LNCAP (cell line): ENCODE measurements around the gene ZDHHC12.

ENCODE experiments used
- TF ChIP-seq, protein P1 (sequence below): fragments of 450-650 bp; IDR thresholded peaks from 2 replicates; pipeline ENCODE4 v1.5.1; 2017; ENCODE audit warnings: mild to moderate bottlenecking

ZDHHC12 gene

DNA sequence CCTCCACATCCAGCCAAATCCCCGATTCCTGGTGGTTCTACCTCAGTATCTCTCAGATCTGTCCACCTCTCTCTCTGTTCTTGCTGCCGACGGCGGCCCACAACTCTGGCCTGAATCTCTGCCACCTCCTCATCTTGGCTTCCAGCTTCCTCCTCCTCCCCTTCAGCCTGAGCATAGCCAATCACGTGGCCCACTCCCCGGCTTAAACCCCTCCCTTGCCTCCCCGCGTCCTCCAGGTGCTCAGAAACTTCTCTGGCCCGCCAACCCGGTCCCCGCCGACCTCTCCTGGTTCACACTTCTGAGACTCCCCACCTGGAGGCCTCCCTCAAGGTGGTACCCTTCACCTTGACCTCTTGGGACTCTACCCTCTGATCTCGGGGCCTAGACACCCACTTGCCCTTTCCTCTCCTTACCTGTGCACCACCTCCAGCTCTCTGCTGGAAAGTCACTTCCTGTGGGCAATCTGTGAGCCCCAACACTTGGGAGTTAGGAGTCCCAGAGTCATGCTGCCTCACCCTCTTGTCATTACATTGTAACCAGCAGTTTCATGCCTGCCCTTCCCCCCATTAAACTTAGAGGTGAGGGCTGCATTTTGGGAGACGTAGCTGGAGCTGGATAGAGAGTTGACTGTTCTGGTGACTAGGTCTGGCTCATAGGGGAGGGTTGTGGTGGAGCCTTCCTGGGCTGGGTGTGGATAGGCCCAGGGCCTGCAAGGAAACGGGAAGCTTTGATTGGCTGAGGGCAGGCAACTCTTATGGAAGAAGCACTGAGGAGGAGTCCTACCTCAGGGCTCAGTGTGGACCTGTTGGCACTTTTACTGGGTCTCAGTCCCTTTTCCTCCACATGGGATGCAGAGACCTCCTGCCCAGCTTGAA, 39.4 kb downstream of the ZDHHC12 start:
- TF ChIP-seq, protein P1, sequence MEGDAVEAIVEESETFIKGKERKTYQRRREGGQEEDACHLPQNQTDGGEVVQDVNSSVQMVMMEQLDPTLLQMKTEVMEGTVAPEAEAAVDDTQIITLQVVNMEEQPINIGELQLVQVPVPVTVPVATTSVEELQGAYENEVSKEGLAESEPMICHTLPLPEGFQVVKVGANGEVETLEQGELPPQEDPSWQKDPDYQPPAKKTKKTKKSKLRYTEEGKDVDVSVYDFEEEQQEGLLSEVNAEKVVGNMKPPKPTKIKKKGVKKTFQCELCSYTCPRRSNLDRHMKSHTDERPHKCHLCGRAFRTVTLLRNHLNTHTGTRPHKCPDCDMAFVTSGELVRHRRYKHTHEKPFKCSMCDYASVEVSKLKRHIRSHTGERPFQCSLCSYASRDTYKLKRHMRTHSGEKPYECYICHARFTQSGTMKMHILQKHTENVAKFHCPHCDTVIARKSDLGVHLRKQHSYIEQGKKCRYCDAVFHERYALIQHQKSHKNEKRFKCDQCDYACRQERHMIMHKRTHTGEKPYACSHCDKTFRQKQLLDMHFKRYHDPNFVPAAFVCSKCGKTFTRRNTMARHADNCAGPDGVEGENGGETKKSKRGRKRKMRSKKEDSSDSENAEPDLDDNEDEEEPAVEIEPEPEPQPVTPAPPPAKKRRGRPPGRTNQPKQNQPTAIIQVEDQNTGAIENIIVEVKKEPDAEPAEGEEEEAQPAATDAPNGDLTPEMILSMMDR: no peak

DNA sequence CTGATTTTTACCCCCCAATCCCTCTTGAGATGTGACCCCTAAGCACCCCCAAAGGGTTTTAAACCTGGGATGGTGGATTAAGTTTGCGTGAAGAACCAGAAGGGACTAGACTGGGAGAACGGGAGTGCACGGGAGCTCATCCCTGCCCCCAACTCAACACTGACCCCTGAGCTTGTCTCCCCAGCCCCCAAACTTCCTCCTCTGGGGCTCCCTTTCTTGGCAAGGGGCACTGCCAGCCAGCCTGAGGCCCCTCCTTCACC, 39.9 kb downstream of the ZDHHC12 start:
- TF ChIP-seq, protein P1: no peak

DNA sequence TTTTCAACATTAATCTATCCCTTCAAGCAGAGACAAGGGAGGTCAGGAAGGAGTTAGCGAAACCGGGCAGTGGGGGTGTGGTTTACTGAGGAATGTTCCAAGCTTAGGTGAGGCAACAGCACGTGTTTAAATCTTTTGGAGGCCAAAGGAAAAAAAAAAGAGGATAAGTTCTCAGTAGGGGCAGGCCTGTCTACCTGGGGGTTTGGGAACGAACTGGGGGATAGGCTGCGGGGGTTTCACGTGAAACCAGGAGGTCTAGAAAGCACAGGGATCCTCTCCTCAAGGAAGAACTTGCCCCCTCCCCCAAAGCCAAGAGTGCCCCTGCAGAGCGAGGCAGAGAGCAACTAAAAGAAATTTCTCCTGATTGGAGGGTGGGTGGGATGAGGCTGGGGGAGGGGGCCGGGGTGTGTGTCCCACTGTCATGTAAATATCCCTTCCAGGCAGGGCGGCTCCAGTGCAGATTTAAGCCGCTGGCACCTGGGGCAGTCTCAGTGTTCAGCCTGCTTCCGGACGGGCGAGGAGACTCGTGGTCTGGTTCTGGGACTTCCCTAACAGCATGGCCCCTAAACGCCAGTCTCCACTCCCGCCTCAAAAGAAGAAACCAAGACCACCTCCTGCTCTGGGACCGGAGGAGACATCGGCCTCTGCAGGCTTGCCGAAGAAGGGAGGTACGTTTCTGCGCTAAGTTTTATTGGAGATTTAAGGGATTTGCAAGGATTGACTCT, 40.4 kb downstream of the ZDHHC12 start:
- TF ChIP-seq, protein P1: no peak

DNA sequence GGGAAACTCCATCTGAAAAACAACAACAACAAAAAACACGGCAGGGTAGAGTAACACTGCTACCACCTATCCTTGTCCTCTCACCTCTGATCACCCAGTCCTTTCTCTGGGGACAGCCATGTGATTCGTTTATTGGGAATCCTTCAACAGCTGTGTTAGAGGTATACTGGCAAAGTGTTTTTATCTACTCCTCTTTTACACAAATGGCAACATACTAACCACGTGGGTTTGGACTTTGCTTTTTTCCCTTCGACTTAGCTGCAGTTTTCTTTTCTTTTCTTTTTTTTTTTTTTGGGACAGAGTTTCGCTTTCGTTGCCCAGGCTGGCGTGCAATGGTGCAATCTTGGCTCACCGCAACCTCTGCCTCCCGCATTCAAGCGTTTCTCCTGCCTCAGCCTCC, 46.1 kb downstream of the ZDHHC12 start:
- TF ChIP-seq, protein P1: no peak

DNA sequence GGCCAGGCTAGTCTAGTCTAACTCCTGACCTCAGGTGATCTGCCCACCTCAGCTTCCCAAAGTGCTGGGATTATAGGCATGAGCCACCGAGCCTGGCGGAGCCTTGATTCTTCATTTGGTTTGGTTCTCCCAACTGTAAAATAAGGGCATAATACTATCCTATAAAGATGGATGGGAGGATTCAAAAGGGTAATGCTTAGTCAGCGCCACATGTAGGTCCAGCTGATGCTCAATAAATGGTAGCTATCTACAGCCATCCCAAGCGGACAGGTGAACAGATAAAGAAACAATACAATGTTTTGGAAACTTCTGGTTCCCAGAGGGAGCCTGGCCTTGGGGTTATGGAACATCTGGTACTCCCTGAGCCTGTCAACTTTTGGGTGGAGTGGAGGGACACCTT, 48.5 kb downstream of the ZDHHC12 start:
- TF ChIP-seq, protein P1: no peak
